ENCODE results near the gene MYCL. TPM values are rescaled to one million over a fixed set of nuclear protein-coding genes. Genes with fewer than 3 reads are reported as not detected.

Gene MYCL
- total and polyA plus RNA-seq, 2 of the 13 experiments (the other 11 are each of a cell fraction or from before 2014, with no cell fraction given) = 0.31 to 1.7 TPM

DNA sequence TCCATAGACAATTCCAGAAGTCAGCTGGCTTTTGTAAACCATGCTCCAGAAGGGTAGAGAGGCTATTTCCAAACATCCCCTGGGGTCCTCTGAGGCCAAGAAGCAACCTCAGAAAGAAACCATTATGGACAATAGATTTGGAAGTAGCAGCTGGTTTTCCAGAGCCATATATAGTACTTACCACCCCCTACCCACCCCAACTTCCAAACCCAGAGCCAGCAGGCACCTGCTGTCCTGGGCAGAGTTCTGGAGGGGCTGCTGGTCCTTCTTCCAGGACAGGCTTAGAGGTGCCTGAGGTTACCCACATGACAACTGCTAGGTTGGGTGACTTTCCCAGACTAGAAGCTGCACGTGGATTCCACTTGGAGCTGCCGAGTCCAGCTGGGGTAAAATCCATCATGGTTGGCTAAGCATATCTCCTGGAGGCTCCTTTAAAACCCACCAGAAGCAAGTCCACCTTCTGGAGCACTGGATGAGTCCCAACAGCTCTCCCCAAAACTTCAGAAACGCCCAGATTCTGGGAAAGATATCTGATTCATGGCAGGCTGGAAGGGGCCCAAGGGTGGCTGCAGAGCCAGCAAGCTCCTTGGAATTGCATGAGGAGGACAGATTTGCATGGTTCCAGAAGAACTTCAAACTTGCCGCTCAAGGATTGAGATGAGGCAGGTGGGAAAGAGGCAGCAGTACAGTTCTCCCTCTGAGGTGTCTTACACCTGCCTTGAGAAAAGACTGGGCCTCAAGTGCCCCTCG is 5.8 kb downstream of the MYCL start:
- 57% methylated on average over 3 of the region's 5 CpGs for WGBS (ENCODE audit: low lambda C conversion rate)
- FAIRE-seq = no peak
- in situ Hi-C loops (cut with HindIII; ENCODE audit: extremely low pct_ligation_motif_present, low pct_unique_long_range_greater_than_20kb) = no loop called here
- TF ChIP-seq BRCA1 (CRISPR knock-in tag; IDR thresholded peaks at IDR 0.05) (no peak), ZNF644 (CRISPR knock-in tag; IDR thresholded peaks at IDR 0.05; ENCODE audit: low read depth) (no peak), PHB2 (IDR thresholded peaks at IDR 0.05; ENCODE audit: partially characterized antibody) (no peak), CAMTA2 (CRISPR knock-in tag; IDR thresholded peaks at IDR 0.05; ENCODE audit: borderline replicate concordance) (no peak), PBX2 (CRISPR knock-in tag; IDR thresholded peaks at IDR 0.05) (no peak), CBX1 (IDR thresholded peaks at IDR 0.05; ENCODE audit: low read depth) (no peak), ZFYVE20 (CRISPR knock-in tag; IDR thresholded peaks at IDR 0.05; ENCODE audit: borderline replicate concordance, low read depth) (no peak), ZNF879 (CRISPR knock-in tag; IDR thresholded peaks at IDR 0.05) (no peak), SIN3A (IDR thresholded peaks at IDR 0.05; ENCODE audit: borderline replicate concordance, low read depth, low read length) (no peak), ZNF234 (CRISPR knock-in tag; conservative IDR thresholded peaks at IDR 0.05) (no peak), POLR2G (IDR thresholded peaks at IDR 0.05; ENCODE audit: low read depth, low read length) (no peak), ZNF510 (CRISPR knock-in tag; IDR thresholded peaks at IDR 0.05; ENCODE audit: low read depth) (no peak), PTBP1 (IDR thresholded peaks at IDR 0.05; ENCODE audit: low read depth, low read length, poor library complexity, severe bottlenecking) (no peak), KLF13 (CRISPR knock-in tag; IDR thresholded peaks at IDR 0.05) (no peak)
- TF ChIP-seq, protein P1, sequence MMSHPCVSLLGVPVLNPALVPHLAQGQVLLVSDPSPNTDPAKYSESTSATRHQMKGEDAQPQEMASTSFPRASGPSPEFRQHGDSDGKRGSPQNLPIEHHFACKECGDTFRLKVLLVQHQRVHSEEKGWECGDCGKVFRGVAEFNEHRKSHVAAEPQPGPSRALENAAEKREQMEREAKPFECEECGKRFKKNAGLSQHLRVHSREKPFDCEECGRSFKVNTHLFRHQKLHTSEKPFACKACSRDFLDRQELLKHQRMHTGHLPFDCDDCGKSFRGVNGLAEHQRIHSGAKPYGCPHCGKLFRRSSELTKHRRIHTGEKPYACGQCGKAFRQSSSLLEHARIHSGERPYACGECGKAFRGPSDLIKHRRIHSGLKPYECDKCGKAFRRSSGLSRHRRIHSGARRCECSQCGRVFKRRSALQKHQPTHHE (CRISPR knock-in tag; IDR thresholded peaks at IDR 0.05; ENCODE audit: borderline replicate concordance) = no peak
- TF ChIP-seq, protein P2, sequence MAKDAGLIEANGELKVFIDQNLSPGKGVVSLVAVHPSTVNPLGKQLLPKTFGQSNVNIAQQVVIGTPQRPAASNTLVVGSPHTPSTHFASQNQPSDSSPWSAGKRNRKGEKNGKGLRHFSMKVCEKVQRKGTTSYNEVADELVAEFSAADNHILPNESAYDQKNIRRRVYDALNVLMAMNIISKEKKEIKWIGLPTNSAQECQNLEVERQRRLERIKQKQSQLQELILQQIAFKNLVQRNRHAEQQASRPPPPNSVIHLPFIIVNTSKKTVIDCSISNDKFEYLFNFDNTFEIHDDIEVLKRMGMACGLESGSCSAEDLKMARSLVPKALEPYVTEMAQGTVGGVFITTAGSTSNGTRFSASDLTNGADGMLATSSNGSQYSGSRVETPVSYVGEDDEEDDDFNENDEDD (CRISPR knock-in tag; IDR thresholded peaks at IDR 0.05; ENCODE audit: borderline replicate concordance) = no peak
- TF ChIP-seq, protein P3, sequence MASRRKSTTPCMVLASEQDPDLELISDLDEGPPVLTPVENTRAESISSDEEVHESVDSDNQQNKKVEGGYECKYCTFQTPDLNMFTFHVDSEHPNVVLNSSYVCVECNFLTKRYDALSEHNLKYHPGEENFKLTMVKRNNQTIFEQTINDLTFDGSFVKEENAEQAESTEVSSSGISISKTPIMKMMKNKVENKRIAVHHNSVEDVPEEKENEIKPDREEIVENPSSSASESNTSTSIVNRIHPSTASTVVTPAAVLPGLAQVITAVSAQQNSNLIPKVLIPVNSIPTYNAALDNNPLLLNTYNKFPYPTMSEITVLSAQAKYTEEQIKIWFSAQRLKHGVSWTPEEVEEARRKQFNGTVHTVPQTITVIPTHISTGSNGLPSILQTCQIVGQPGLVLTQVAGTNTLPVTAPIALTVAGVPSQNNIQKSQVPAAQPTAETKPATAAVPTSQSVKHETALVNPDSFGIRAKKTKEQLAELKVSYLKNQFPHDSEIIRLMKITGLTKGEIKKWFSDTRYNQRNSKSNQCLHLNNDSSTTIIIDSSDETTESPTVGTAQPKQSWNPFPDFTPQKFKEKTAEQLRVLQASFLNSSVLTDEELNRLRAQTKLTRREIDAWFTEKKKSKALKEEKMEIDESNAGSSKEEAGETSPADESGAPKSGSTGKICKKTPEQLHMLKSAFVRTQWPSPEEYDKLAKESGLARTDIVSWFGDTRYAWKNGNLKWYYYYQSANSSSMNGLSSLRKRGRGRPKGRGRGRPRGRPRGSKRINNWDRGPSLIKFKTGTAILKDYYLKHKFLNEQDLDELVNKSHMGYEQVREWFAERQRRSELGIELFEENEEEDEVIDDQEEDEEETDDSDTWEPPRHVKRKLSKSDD (CRISPR knock-in tag; IDR thresholded peaks at IDR 0.05; ENCODE audit: low read depth) = no peak

More for the DNA sequence above, 5.8 kb downstream of the MYCL start:
- no peaks in the 10 kb centered on the region for H4K20me1 ChIP-seq (ENCODE audit: insufficient read depth, low read length)
- no peaks in the 10 kb centered on the region for H3K9me3 ChIP-seq (ENCODE audit: low read length)
- ATAC-seq (no peak), DNase-seq (ENCODE audit: low spot score) (no peak)
- peaks cover 0 to 26% of the 10 kb centered on the region in 2 experiments; a peak in 2 of 5 replicates for H3K27me3 ChIP-seq (ENCODE audit: control insufficient read depth in 1 of 2, insufficient read depth in 2 of 2, low read length in 2 of 2)
- CTCF ChIA-PET (ENCODE audit: low intra/inter-chr PET ratio, low total read pairs) = no interaction called here
- no TSS peak for BruUV-seq (replicated peaks)
- intact Hi-C loops (cut with micrococcal nuclease; ENCODE audit: unreplicated experiment) = no loop called here
- H2AFZ ChIP-seq (ENCODE audit: low read length) = no peak overlapping the region
- H3K27ac ChIP-seq (ENCODE audit: extremely low read length, insufficient read depth, low read length) = no peak overlapping the region
- POLR2A ChIA-PET = interaction anchor here (1.6 kb wide), 1 partner anchor 79 kb away, joined by 3 read pairs; no protein-coding TSS in a partner anchor
- no peak overlapping the region for H3K4me3 ChIP-seq (replicated peaks in 1 of 3; ENCODE audit: insufficient read depth in 1 of 3, low read depth in 2 of 3, low read length in 3 of 3)
- H3K79me2 ChIP-seq (ENCODE audit: insufficient read depth, low read length) = no peaks in the 10 kb centered on the region
- H3K9ac ChIP-seq (ENCODE audit: insufficient read depth, low read depth, low read length) = no peak overlapping the region
- no peaks in the 10 kb centered on the region for H3K36me3 ChIP-seq (replicated peaks in 1 of 2; ENCODE audit: control insufficient read depth in 1 of 2, insufficient read depth in 2 of 2, low read length in 2 of 2)
- no peak overlapping the region for H3K4me2 ChIP-seq (ENCODE audit: low read depth, low read length)
- H3K4me1 ChIP-seq (ENCODE audit: insufficient read depth, low read length) = peaks cover 66% of the 10 kb centered on the region
